22Rv1 (cell line): ENCODE results near the gene TEK.

Source experiments
- CTCF ChIP-seq: fragments of 450-650 bp; IDR thresholded peaks from 2 replicates; pipeline ENCODE4 v1.5.1; 2017; ENCODE audit warnings: mild to moderate bottlenecking
- ZFX ChIP-seq: fragments of 450-650 bp; IDR thresholded peaks from 2 replicates; pipeline ENCODE4 v1.6.1; 2017; ENCODE audit warnings: antibody characterized with exemption, borderline replicate concordance

- TF ChIP-seq CTCF (no peak), ZFX (no peak)
Measured at GRCh38 chr9:27278374-27278773, 169.3 kb downstream of the TEK start.
